GM19193 (cell line): ENCODE data around the gene KIAA1217.

ENCODE experiments used
- POLR2A ChIP-seq: IDR thresholded peaks from 4 replicates; pipeline ENCODE4 v1.6.1; 2011; ENCODE audit not compliant: insufficient read depth, insufficient read length; ENCODE audit errors: extremely low read depth

KIAA1217 gene

GRCh38 chr10:24394461-24395190 is 185.7 kb downstream of the KIAA1217 start:
- no peak for TF ChIP-seq POLR2A

DNA sequence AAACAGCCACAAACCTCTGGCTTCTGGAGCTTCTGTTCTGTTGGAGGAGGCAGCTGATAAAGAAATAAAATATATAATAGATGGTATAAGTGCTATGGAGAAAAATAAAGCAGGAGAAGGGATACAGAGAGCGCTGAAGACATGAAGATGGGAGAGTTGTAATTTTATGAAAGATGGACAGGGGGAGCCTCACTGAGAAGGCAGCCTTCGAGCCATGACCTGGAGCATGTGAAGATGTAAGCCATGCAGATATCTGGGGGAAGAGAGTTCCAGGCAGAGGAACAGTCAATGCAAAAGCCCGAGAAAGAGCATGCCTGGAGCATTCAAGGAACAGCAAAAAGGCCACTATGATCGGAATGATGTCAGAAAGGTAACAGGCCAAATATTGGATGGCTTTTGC is 187.5 kb downstream of the KIAA1217 start:
- TF ChIP-seq POLR2A: no peak

DNA sequence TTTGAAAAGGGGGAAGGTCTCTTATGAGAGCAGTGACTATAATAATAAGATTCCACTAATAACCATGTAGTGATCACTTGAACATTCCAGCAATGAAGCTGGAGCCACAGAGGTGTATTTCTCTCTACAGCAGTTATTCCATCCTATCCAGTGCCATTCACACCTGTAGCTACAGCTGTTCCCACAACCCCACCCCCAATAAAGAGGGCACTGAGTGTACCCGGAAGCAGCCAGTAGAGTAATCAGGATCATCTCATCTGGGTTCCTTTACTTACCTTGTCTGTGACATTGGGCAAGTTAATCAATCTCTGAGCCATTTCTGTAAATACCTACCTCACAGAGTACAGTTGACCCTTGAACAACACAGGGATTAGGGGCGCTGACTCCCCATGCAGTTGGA is 188.7 kb downstream of the KIAA1217 start:
- TF ChIP-seq POLR2A: no peak

GRCh38 chr10:24404567-24404966 is 195.6 kb downstream of the KIAA1217 start:
- TF ChIP-seq POLR2A: no peak

GRCh38 chr10:24405635-24406034 is 196.7 kb downstream of the KIAA1217 start:
- no peak for TF ChIP-seq POLR2A

GRCh38 chr10:24406809-24407483 is 198.0 kb downstream of the KIAA1217 start:
- TF ChIP-seq POLR2A: no peak

- no peak for TF ChIP-seq POLR2A
These were observed 199.0 kb downstream of the KIAA1217 start for GRCh38 chr10:24407928-24408327.

GRCh38 chr10:24408365-24408764 is 199.4 kb downstream of the KIAA1217 start:
- TF ChIP-seq POLR2A: no peak

DNA sequence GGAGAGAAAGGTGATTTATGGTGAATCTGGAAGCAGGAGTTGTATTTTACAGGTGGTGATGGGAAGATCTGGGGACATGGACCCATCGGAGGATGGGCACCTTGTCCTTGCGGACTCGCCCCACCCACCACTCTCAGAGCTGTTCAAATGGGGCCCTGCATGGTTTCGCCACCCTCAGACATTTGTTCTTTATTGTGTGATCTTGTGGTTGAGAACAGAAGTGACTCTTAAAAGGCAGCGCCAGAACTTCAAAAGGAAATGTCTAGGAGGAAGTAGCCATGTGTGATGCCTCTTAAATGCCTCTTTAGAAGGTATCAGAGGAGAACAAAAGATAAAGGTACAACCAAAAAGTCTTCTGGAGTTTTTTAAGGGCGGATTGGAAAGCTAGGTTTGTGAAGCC is 205.7 kb downstream of the KIAA1217 start:
- no peak for TF ChIP-seq POLR2A

DNA sequence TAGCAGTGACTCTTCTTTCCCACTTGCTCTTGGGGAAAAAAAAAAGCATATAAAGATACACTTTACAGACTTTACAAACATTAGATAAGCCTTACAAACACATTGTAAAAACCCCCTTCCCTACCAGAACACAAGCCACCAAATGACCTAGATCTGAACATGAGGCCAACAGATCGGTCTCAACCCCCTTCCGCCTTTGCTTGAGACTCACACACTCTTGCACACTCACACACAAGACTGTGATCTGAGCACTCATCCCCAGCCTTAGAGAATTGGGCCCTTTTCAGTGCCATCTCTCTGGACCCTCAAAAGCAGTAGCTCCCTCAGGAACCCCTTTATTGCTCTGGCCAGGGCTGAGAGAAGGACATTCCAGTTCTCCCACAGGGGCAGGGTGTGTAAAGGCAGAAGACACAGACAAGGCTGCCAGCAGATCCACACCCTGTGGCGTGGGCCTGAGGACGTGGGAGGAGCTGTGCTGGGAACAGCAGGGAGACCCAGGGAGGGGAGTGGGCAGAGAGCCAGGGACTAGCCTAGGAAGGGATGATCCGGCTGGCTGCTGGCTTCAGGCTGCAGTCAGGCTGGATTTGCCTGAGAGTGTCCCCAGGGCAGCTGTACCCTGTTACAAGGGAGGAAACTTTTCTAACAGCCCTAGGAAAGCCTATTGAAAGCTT is 206.7 kb downstream of the KIAA1217 start:
- no peak for TF ChIP-seq POLR2A

DNA sequence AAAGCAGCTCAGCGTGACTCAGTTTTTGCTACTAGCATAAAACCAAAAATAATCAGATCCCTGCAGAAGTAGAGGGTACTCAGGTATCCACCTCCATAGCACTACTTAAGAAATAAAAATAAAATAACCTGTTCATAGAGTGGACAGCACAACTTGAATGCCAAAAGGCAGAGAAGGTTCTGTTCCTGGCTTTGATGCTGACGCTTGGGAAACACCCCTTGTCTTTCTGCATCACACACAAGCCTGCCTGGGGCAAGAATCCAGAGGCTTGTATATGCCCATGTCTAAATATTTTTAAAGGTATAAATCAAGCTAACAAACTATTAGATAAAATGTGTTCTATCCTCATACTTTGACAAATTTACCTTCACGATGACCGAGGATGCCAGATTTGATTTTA is 207.3 kb downstream of the KIAA1217 start:
- no peak for TF ChIP-seq POLR2A

DNA sequence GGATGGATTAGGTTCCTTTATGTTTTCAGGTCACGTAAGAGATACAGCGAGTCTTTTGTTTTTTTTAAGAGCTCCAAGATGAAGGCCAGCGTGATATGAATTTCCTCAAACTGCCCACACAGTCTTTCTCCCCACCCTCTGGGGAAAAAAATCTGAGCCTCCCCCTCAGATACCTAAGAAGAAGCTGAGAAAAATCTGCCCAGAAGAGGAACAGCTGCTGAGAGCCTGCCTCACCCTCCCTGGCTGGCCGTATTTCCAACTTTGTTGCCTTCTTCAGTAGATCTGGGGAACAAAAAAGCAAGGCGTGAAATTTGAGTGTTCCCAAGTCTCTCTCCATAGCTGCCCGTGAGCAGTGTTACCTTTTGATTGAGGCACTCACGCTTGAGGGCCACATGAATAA is 208.1 kb downstream of the KIAA1217 start:
- no peak for TF ChIP-seq POLR2A

DNA sequence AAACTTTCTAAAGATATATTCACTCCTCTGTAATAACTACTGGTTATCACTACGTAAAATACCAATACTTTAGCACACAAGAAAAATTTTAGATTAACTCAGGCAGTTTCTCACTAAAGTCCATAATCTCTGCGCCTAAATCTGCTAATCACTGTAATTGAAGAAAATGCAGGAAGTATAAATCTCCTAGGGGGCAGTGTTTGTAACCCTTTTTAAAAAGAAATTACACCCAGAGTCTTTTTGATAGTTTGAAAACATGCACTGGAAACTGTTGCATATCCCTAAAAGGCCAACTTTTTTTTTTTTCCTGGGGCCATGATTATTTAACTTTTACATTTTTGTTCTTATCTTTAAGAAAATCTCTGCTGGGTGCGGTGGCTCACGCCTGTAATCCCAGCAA is 209.6 kb downstream of the KIAA1217 start:
- TF ChIP-seq POLR2A: no peak

- no peak for TF ChIP-seq POLR2A
These were observed 210.1 kb downstream of the KIAA1217 start for GRCh38 chr10:24419066-24419465.

DNA sequence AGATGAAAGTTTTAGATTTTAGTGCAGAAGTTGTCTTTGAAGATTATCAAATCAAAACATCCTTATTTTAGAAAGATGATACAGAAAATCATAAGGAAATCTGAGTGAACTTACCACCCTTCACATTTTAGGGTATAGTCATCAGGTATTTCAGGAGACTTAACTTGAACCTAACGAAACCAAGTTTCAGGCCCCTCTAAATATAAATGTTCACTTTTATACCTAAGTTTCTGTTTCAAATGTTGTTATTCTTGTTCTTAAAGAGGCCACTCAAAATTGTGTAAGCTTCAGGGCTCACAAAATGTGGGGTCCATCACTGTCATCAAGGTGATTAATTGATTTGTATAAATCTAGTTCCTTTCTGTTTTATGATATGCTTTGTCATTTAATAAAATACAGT is 216.2 kb downstream of the KIAA1217 start:
- no peak for TF ChIP-seq POLR2A

DNA sequence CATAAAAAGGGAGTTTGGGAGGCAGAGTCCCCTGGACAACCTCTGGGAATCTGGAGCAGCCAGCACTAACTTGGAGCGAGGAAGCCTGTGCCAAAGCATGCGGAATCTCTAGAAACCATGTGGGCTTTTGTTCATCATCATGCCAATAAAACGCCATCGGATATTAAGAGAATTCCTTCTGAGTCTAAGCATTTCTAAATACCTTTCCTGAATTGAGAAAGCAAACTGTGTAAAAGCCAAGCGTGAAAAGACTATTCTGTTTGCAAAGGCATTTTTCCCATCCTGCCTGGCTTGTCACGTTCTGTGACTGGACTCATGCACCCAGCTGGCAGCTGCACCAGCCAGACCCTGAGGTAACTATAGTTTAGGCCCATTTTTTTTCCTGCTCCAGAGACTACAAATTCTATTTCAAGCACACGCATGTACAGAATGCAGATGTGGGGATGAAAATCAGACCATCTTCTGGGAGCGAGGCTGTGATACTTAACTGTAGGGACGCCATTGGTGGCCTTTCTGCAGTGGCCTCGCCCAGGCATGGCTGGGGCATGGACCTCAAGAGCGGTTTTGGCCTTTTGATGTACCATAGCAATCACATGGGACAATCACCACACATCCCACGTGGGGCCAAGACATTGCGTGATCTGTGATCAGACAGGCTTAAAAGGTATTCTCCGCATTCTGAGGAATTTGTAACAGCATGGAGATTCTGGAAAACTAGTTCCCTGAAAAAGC is 218.9 kb downstream of the KIAA1217 start:
- TF ChIP-seq POLR2A: no peak

- no peak for TF ChIP-seq POLR2A
These were observed 219.5 kb downstream of the KIAA1217 start for GRCh38 chr10:24428410-24428782.
